Kidney epithelial cell (primary cell): ENCODE results near the gene CD300A. TPM values are rescaled to one million over a fixed set of nuclear protein-coding genes. Genes with fewer than 3 reads are reported as not detected.
A peak's percentile ranks its signal among the peaks of the same experiment; 100 is the strongest.

ENCODE experiments used
- DNase-seq: peaks from one replicate; pipeline ENCODE4 v3.0.0-alpha.2; 2010; ENCODE audit warnings: low read depth
- H3K27me3 ChIP-seq: 2 replicates; pipeline ENCODE4 v1.6.0; 2011; ENCODE audit warnings: low read length; ENCODE audit not compliant: control insufficient read depth, insufficient read depth
- H3K36me3 ChIP-seq: 2 replicates; pipeline ENCODE4 v1.5.1; 2011; ENCODE audit warnings: low read length; ENCODE audit not compliant: control insufficient read depth, insufficient read depth
- H3K4me3 ChIP-seq: 2 replicates; pipeline ENCODE4 v1.5.1; 2011; ENCODE audit warnings: low read depth, mild to moderate bottlenecking, control low read depth, low read length
- CTCF ChIP-seq: IDR thresholded peaks from 2 replicates; pipeline ENCODE4 v1.5.1; 2011; ENCODE audit warnings: mild to moderate bottlenecking, moderate library complexity, low read length, control low read depth, inconsistent platforms; ENCODE audit not compliant: insufficient read depth, poor library complexity, severe bottlenecking
- total RNA-seq: library from RNA; depleted of rRNA; stranded (reverse); fragments of >200 nt; gene quantifications from 2 replicates; pipeline ENCODE4 v1.2.3, GENCODE V29; 2015

CD300A gene
- total RNA-seq = not detected in 2 replicates

GRCh38 chr17:74466111-74466827 is at the start of gene CD300A:
Gene CD300A (plus strand): TSS chr17:74466634. CDS start chr17:74466704, 70 bp downstream.
- TF ChIP-seq CTCF = no peak
- no peak within 1 kb of the TSS for H3K4me3 ChIP-seq
- peaks cover 17% of the 10 kb centered on the region for H3K27me3 ChIP-seq
- no peaks in the 10 kb centered on the region for H3K36me3 ChIP-seq
- DNase-seq = no peak

GRCh38 chr17:74417178-74418045 is 49.0 kb upstream of the CD300A start:
- no peak for TF ChIP-seq CTCF

GRCh38 chr17:74419928-74420411 is 46.5 kb upstream of the CD300A start:
- H3K4me3 ChIP-seq = no peak overlapping the region
- no peaks in the 10 kb centered on the region for H3K27me3 ChIP-seq
- no peak for TF ChIP-seq CTCF
- DNase-seq = no peak
- no peaks in the 10 kb centered on the region for H3K36me3 ChIP-seq

More at GRCh38 chr17:74417178-74418045, 49.0 kb upstream of the CD300A start:
- Histone ChIP-seq H3K27me3 (no peaks in the 10 kb centered on the region), H3K36me3 (no peaks in the 10 kb centered on the region), H3K4me3 (no peak overlapping the region)
- peak; percentile 89 for DNase-seq

GRCh38 chr17:74424117-74424516 is 42.3 kb upstream of the CD300A start:
- H3K27me3 ChIP-seq = no peaks in the 10 kb centered on the region

GRCh38 chr17:74424657-74425056 is 41.8 kb upstream of the CD300A start:
- no peaks in the 10 kb centered on the region for H3K36me3 ChIP-seq
- no peak for TF ChIP-seq CTCF
- H3K27me3 ChIP-seq = no peaks in the 10 kb centered on the region
- DNase-seq = no peak
- H3K4me3 ChIP-seq = no peak overlapping the region

More at GRCh38 chr17:74424117-74424516, 42.3 kb upstream of the CD300A start:
- Histone ChIP-seq H3K36me3 (no peaks in the 10 kb centered on the region), H3K4me3 (no peak overlapping the region)
- TF ChIP-seq CTCF = no peak
- no peak for DNase-seq
